M059J (cell line): Measurements from ENCODE around the gene TTC28. TPM values are rescaled to one million over a fixed set of nuclear protein-coding genes. Genes with fewer than 3 reads are reported as not detected.
A peak's percentile ranks its signal among the peaks of the same experiment; 100 is the strongest.

Experiments used
- DNase-seq: peaks from one replicate; pipeline ENCODE4 v3.0.0-alpha.2; 2012; ENCODE audit warnings: low read depth
- total RNA-seq: library from RNA; depleted of rRNA; stranded (reverse); fragments of >200 nt; shearing (Covaris generic); gene quantifications from 2 replicates; pipeline ENCODE4 v1.2.3, GENCODE V29; 2014

TTC28 gene
- total RNA-seq, 1 experiment from 2014 or later: 13.9 TPM

- DNase-seq: peak; percentile 35
These were observed 396.5 kb downstream of the TTC28 start for GRCh38 chr22:28283068-28283654.

GRCh38 chr22:28282405-28283067 is 397.1 kb downstream of the TTC28 start:
- peak; percentile 46 for DNase-seq

- no peak for DNase-seq
These were observed 399.8 kb downstream of the TTC28 start for GRCh38 chr22:28279888-28280287.

- no peak for DNase-seq
These were observed 410.4 kb downstream of the TTC28 start for GRCh38 chr22:28269277-28269676.

- no peak for DNase-seq
These were observed 410.8 kb downstream of the TTC28 start for GRCh38 chr22:28268850-28269249.

- DNase-seq: peak; percentile 53
These were observed 411.5 kb downstream of the TTC28 start for GRCh38 chr22:28268171-28268570.

- DNase-seq: no peak
These were observed 419.0 kb downstream of the TTC28 start for GRCh38 chr22:28260619-28261018.

GRCh38 chr22:28259774-28260312 is 419.8 kb downstream of the TTC28 start:
- no peak for DNase-seq

GRCh38 chr22:28254396-28254795 is 425.2 kb downstream of the TTC28 start:
- DNase-seq: no peak

- DNase-seq: no peak
These were observed 427.1 kb downstream of the TTC28 start for GRCh38 chr22:28252539-28252938.

GRCh38 chr22:28250036-28250695 is 429.5 kb downstream of the TTC28 start:
- DNase-seq: no peak

- peak; percentile 40 for DNase-seq
These were observed 430.2 kb downstream of the TTC28 start for GRCh38 chr22:28249402-28249801.

- DNase-seq: no peak
These were observed 431.8 kb downstream of the TTC28 start for GRCh38 chr22:28247667-28248363.

GRCh38 chr22:28247136-28247535 is 432.5 kb downstream of the TTC28 start:
- DNase-seq: no peak

- DNase-seq: peak; percentile 56
These were observed 433.2 kb downstream of the TTC28 start for GRCh38 chr22:28246397-28246796.

GRCh38 chr22:28245579-28246224 is 433.9 kb downstream of the TTC28 start:
- DNase-seq: no peak

GRCh38 chr22:28244757-28245156 is 434.9 kb downstream of the TTC28 start:
- no peak for DNase-seq

GRCh38 chr22:28243539-28243938 is 436.1 kb downstream of the TTC28 start:
- peak; percentile 60 for DNase-seq

- no peak for DNase-seq
These were observed 437.9 kb downstream of the TTC28 start for GRCh38 chr22:28241656-28242290.

- DNase-seq: peak; percentile 59
These were observed 439.7 kb downstream of the TTC28 start for GRCh38 chr22:28239941-28240340.

- DNase-seq: no peak
These were observed 441.9 kb downstream of the TTC28 start for GRCh38 chr22:28237783-28238182.
